Heart right ventricle (tissue), 16 donors: ENCODE measurements around the gene SAPCD1. TPM values are rescaled to one million over a fixed set of nuclear protein-coding genes. Genes with fewer than 3 reads are reported as not detected.
A peak's percentile ranks its signal among the peaks of the same experiment; 100 is the strongest.

Experiments
- ATAC-seq, 8 donors: fragments of 200-7000 bp; cut with Tn5 transposase; one replicate each; pipeline ENCODE4 v1.9.1; 2020; ENCODE audit warnings: mild to moderate bottlenecking in 8 of 8, moderate library complexity in 8 of 8, moderate number of reproducible peaks in 1 of 8
- DNase-seq, 2 donors: peaks; one replicate each; pipeline ENCODE4 v3.0.0-alpha.2; 2020
- H3K27ac ChIP-seq, 10 donors: fragments of 200-600 bp; sonication (generic) in 2 of 10; one replicate each; pipeline versions ENCODE4 v1.5.0 to v1.8.0; 2020 to 2022; ENCODE audit warnings: mild to moderate bottlenecking in 3 of 10
- H3K27me3 ChIP-seq, 7 donors: fragments of 200-600 bp; one replicate each; pipeline ENCODE4 v1.8.0; 2021 to 2022; ENCODE audit warnings: mild to moderate bottlenecking in 2 of 7
- H3K36me3 ChIP-seq, 9 donors: fragments of 200-600 bp; sonication (generic) in 1 of 9; one replicate each; pipeline versions ENCODE4 v1.5.0 to v1.8.0; 2020 to 2022; ENCODE audit warnings: mild to moderate bottlenecking in 2 of 9
- H3K4me1 ChIP-seq, 9 donors: fragments of 200-600 bp; sonication (generic) in 1 of 9; one replicate each; pipeline versions ENCODE4 v1.5.0 to v1.8.0; 2020 to 2022; ENCODE audit warnings: mild to moderate bottlenecking in 4 of 9
- H3K4me3 ChIP-seq, 10 donors: fragments of 200-600 bp; sonication (generic) in 2 of 10; one replicate each; pipeline versions ENCODE4 v1.5.0 to v1.8.0; 2020 to 2022; ENCODE audit warnings: mild to moderate bottlenecking in 7 of 10, moderate library complexity in 2 of 10
- H3K9me3 ChIP-seq, 11 donors: fragments of 200-600 bp in 10 of 11; sonication (generic) in 2 of 11; one replicate each; pipeline versions ENCODE4 v1.5.0 to v1.8.0; 2013 to 2022; ENCODE audit warnings: mild to moderate bottlenecking in 2 of 11, control low read depth in 1 of 11, moderate library complexity in 1 of 11
- CTCF ChIP-seq, 9 donors: fragments of 200-600 bp; sonication (generic) in 2 of 9; IDR thresholded peaks; one replicate each; pipeline versions ENCODE4 v1.5.0 to v1.8.0; 2021 to 2022; ENCODE audit warnings: antibody characterized with exemption in 9 of 9, mild to moderate bottlenecking in 5 of 9, moderate library complexity in 1 of 9
- WGBS, 2 donors: extraction: QIAGEN DNeasy Blood & Tissue Kit; methylation state at CpG; one replicate each; pipeline ENCODE4 v1.1.7; 2013; ENCODE audit warnings: inconsistent platforms in 1 of 2; 5-methylcytosine and 5-hydroxymethylcytosine counted together
- intact Hi-C, 10 donors: fragments of 100-400 bp; cut with DNase I; formaldehyde crosslinking; loops; one replicate each; pipeline versions ENCODE4 v1.11.1 to v1.14.2; 2022
- polyA plus RNA-seq, 2 donors: library from polyadenylated mRNA; stranded (reverse); fragments of 200-250 nt; gene quantifications; one replicate each; pipeline ENCODE4 v1.2.3, GENCODE V29; 2013
- total RNA-seq, 10 donors: library from RNA; stranded (reverse); fragmentation: NEBNext Ultra II Directional in 3 of 10; extraction: Animal tissue kit (Norgen Biotek cat#: 25700) in 3 of 10; gene quantifications; one replicate each; pipeline versions ENCODE4 v1.2.1 to v1.2.4, GENCODE V29; 2021 to 2023
- donor health status: Arrhythmogenic right ventricular cardiomyopathy.
- donor health status: ischemic (EF 13 %, LVEDD 7.1; RV severe dilation, severe dysfunction).
- donor health status: healthy with polysubstance abuse.
- donor health status: DM: no; HTN: yes; CAD: no.
- donor health status: DM: no; HTN: no; CAD: no.
- donor health status: ischemic (EF 25% LVEDD 6.9; RV normal size, moderate dysfunction).
- donor health status: ischemic (EF 25% LVEDD 5.7; RV mildly dilated, moderate dysfunction).
- donor health status: healthy.
- donor health status: DM: yes; HTN: yes; CAD: no.
- donor health status: Ischemic cardiomyopathy.
- donor health status: ischemic (EF 35%, LVEDD 5.7; RV mildly dilated, moderate dysfunction).
- donor health status: nonischemic (EF 11% LVEDD 7.7; RV severe dilation, severe dysfunction).
- donor health status: DM: yes; HTN: yes; CAD: no.
- donor health status: PGD.
- donor health status: ischemic (EF 29% LVEDD 5.4; RV normal size, mild dysfunction).
- donor health status: nonischemic (EF 23%, LVEDD 6.1; RV moderate dilation, normal function).

Gene SAPCD1
- total and polyA plus RNA-seq, 12 donors: 0.36 to 1.9 (median 0.72) TPM; not detected in 3

GRCh38 chr6:31784098-31784925 lies 21.9 kb downstream of the SAPCD1 start:
- no peak overlapping the region for H3K4me3 ChIP-seq
- H3K27me3 ChIP-seq: no peaks in the 10 kb centered on the region
- WGBS, 2 donors: 91 to 95% methylated on average over 15 of the region's 15 CpGs
- no peak for ATAC-seq
- intact Hi-C loops: loop anchor here in 1 of 10 donors (5.0 kb wide), 1 partner anchor 42 kb away; the partner anchor contains the start of gene MSH5
- no peaks in the 10 kb centered on the region for H3K4me1 ChIP-seq
- no peak for DNase-seq
- peaks cover 0 to 99% (median 53%) of the 10 kb centered on the region in 9 donors for H3K36me3 ChIP-seq
- no peaks in the 10 kb centered on the region for H3K9me3 ChIP-seq
- TF ChIP-seq CTCF (IDR thresholded peaks at IDR 0.05): no peak
- H3K27ac ChIP-seq: no peak overlapping the region

- no peak overlapping the region for H3K27ac ChIP-seq
- TF ChIP-seq CTCF (IDR thresholded peaks at IDR 0.05): no peak
- peak in 1 of 8 donors; percentile 17 for ATAC-seq
- intact Hi-C loops: no loop called here
- WGBS, 2 donors: 97 to 98% methylated on average over 11 of the region's 11 CpGs
- H3K36me3 ChIP-seq: peaks cover 0 to 99% (median 53%) of the 10 kb centered on the region in 9 donors
- H3K4me3 ChIP-seq: no peak overlapping the region
- no peaks in the 10 kb centered on the region for H3K4me1 ChIP-seq
- DNase-seq: no peak
- H3K9me3 ChIP-seq: no peaks in the 10 kb centered on the region
- no peaks in the 10 kb centered on the region for H3K27me3 ChIP-seq
Observed at GRCh38 chr6:31785475-31785874, 23.0 kb downstream of the SAPCD1 start.

- TF ChIP-seq CTCF (IDR thresholded peaks at IDR 0.05): peak in 8 of 9 donors; percentile 24 to 64 (median 54)
- ATAC-seq (no peak), DNase-seq (peak in 1 of 2 donors; percentile 32)
- intact Hi-C loops: loop anchor here in 2 of 10 donors (5.0 to 10.0 kb wide), 2 partner anchors 41 to 57 kb away; partner anchors contain the start of gene CLIC1 (in 1 of the 2)
- Histone ChIP-seq H3K27ac (no peak overlapping the region), H3K4me1 (peaks cover 5 to 30% (median 14%) of the 10 kb centered on the region in 9 donors), H3K27me3 (no peaks in the 10 kb centered on the region), H3K9me3 (no peaks in the 10 kb centered on the region), H3K4me3 (no peak overlapping the region), H3K36me3 (peaks cover 0 to 64% (median 11%) of the 10 kb centered on the region in 9 donors)
- 66 to 68% methylated on average over 12 of the region's 12 CpGs for WGBS, 2 donors
Observed at GRCh38 chr6:31791324-31792089, 29.1 kb downstream of the SAPCD1 start.

- Histone ChIP-seq H3K36me3 (peaks cover 0 to 59% (median 6%) of the 10 kb centered on the region in 9 donors), H3K9me3 (no peaks in the 10 kb centered on the region), H3K4me1 (peaks cover 5 to 33% (median 14%) of the 10 kb centered on the region in 9 donors), H3K27me3 (no peaks in the 10 kb centered on the region), H3K27ac (no peak overlapping the region), H3K4me3 (no peak overlapping the region)
- no peak for TF ChIP-seq CTCF (IDR thresholded peaks at IDR 0.05)
- intact Hi-C loops: loop anchor here in 2 of 10 donors (5.0 to 10.0 kb wide), 2 partner anchors 40 to 57 kb away; partner anchors contain the start of gene CLIC1 (in 1 of the 2)
- DNase-seq: no peak
- 78 to 83% methylated on average over 3 of the region's 3 CpGs for WGBS, 2 donors
- no peak for ATAC-seq
Observed at GRCh38 chr6:31792090-31792374, 29.6 kb downstream of the SAPCD1 start.
